Measurements from ENCODE around the gene PTGER1. TPM values are rescaled to one million over a fixed set of nuclear protein-coding genes. Genes with fewer than 3 reads are reported as not detected.

PTGER1 gene
- total and polyA plus RNA-seq, 2 of the 4 experiments (the other 2 are of a cell fraction): 0.54 to 0.60 TPM

GRCh38 chr19:14497228-14497921 is 22.2 kb upstream of the PTGER1 start:
- H3K14ac ChIP-seq (replicated peaks; ENCODE audit: low read depth, low read length): no peak overlapping the region
- peaks cover 12% of the 10 kb centered on the region for H3K9me1 ChIP-seq (ENCODE audit: insufficient read depth, low read length)
- 88% methylated on average over 2 of the region's 6 CpGs; no CpG with 5 or more reads in 1 of the 2 experiments for WGBS, 2 experiments (ENCODE audit: extremely low coverage in 2 of 2, insufficient read length in 1 of 2)
- no peak for ATAC-seq (ENCODE audit: low read depth)
- H3K27me3 ChIP-seq (ENCODE audit: control insufficient read depth, insufficient read depth, low read length): no peaks in the 10 kb centered on the region
- no peak for DNase-seq
- no peak overlapping the region for H4K91ac ChIP-seq (ENCODE audit: insufficient read depth, low read depth, low read length)
- peak overlapping the region; percentile 6; the same call in 1 of the 2 replicates for H2AK5ac ChIP-seq (ENCODE audit: low read depth, low read length)
- peak overlapping the region; percentile 58 for H2AK9ac ChIP-seq (replicated peaks; ENCODE audit: low read depth, low read length, poor library complexity)
- peak overlapping the region; percentile 92 for H2AFZ ChIP-seq (replicated peaks; ENCODE audit: low read length, poor library complexity)
- no peak overlapping the region for H3K4me2 ChIP-seq (ENCODE audit: low read depth, low read length)
- no peak overlapping the region for H3K56ac ChIP-seq (ENCODE audit: extremely low read depth, insufficient read depth, low read length)
- peak overlapping the region; percentile 7; the same call in 1 of the 2 replicates for H3K4ac ChIP-seq (ENCODE audit: low read depth, low read length)
- CTCF ChIA-PET: no interaction called here
- no TSS peak for BruUV-seq (replicated peaks)
- H3K79me1 ChIP-seq (ENCODE audit: low read depth in 1 of 2, low read length in 2 of 2): peaks cover 16 to 26% of the 10 kb centered on the region in 2 experiments
- H3K9ac ChIP-seq (ENCODE audit: low read depth, low read length): 0 out of 2 replicates have a peak overlapping the region, but pooled peaks have one; percentile 36
- H3K27ac ChIP-seq (ENCODE audit: insufficient read depth, low read length): no peak overlapping the region
- intact Hi-C loops (cut with micrococcal nuclease) (no loop called here), in situ Hi-C loops (cut with MboI; ENCODE audit: low sequenced_read_pairs) (no loop called here), dilution Hi-C loops (cut with HindIII; ENCODE audit: low sequenced_read_pairs, unreplicated experiment) (no loop called here)
- POLR2A ChIA-PET (ENCODE audit: unreplicated experiment): no interaction called here
- no peaks in the 10 kb centered on the region for H3K9me3 ChIP-seq (ENCODE audit: control insufficient read depth, insufficient read depth, low read length)
- peaks cover 17% of the 10 kb centered on the region for H4K20me1 ChIP-seq (ENCODE audit: insufficient read depth, low read length)
- H3K4me3 ChIP-seq (ENCODE audit: insufficient read depth, low read depth, low read length): no peak overlapping the region
- no peak overlapping the region for H4K5ac ChIP-seq (ENCODE audit: low read depth, low read length)
- H3K4me1 ChIP-seq (ENCODE audit: control insufficient read depth, insufficient read depth, low read length): peaks cover 9% of the 10 kb centered on the region
- H2BK5ac ChIP-seq (ENCODE audit: low read depth, low read length, poor library complexity, severe bottlenecking): no peak overlapping the region
- TF ChIP-seq MAFK (IDR thresholded peaks at IDR 0.05; ENCODE audit: low read depth, low read length) (no peak), RCOR1 (IDR thresholded peaks at IDR 0.05; ENCODE audit: insufficient replicate concordance, low read length) (no peak), RAD21 (IDR thresholded peaks at IDR 0.05; ENCODE audit: low read length) (no peak), MAZ (IDR thresholded peaks at IDR 0.05; ENCODE audit: borderline replicate concordance, low read depth, low read length) (no peak), MXI1 (IDR thresholded peaks at IDR 0.05; ENCODE audit: borderline replicate concordance, low read depth, low read length) (no peak), FOS (IDR thresholded peaks at IDR 0.05; ENCODE audit: low read depth, low read length) (no peak)
- no peak overlapping the region for H3K18ac ChIP-seq (ENCODE audit: low read depth, low read length)
- H3K36me3 ChIP-seq (ENCODE audit: control insufficient read depth, insufficient read depth, low read length): 0 out of 2 replicates have a peak, but pooled peaks cover 5% of the 10 kb centered on the region
- no peak overlapping the region for H3K23ac ChIP-seq (ENCODE audit: low read depth, low read length)
- no peak overlapping the region; the same call in 1 of the 2 replicates for H2BK120ac ChIP-seq (ENCODE audit: low read depth, low read length)
- no peak overlapping the region for H2BK15ac ChIP-seq (ENCODE audit: low read depth, low read length)
- no peak overlapping the region for H2BK20ac ChIP-seq (ENCODE audit: low read depth, low read length)
- H4K8ac ChIP-seq (ENCODE audit: low read depth in 2 of 2, low read length in 2 of 2): peak overlapping the region in 1 of 2 experiments; percentile 61; a peak in 2 of 4 replicates
